ENCODE measurements around the gene MYBPC2. TPM values are rescaled to one million over a fixed set of nuclear protein-coding genes. Genes with fewer than 3 reads are reported as not detected.

Gene MYBPC2
- total RNA-seq, 1 donor from 2014 or later, result 0.77 TPM

- peaks cover 12% of the 10 kb centered on the region for H3F3A ChIP-seq (ENCODE audit: low read depth)
- DNase-seq (ENCODE audit: low spot score), result no peak
- peaks cover 2% of the 10 kb centered on the region for H3K27me3 Mint-ChIP-seq (ENCODE audit: insufficient read depth, low read depth)
- no peak for TF ChIP-seq EZH2 (IDR thresholded peaks at IDR 0.05)
- no peak for TF ChIP-seq CTCF (IDR thresholded peaks at IDR 0.05)
- no peak for TF ChIP-seq EZH2phosphoT487 (IDR thresholded peaks at IDR 0.05)
- H3K4me1 Mint-ChIP-seq, result peaks cover 3% of the 10 kb centered on the region
- no peaks in the 10 kb centered on the region for H3K79me2 ChIP-seq (ENCODE audit: low read depth)
- no peak overlapping the region for H3K27ac Mint-ChIP-seq
- H3K27me3 ChIP-seq, result peaks cover 1% of the 10 kb centered on the region
- no peaks in the 10 kb centered on the region for H3K9me3 Mint-ChIP-seq
- no peak overlapping the region for H3K4me2 ChIP-seq
- H3K27ac ChIP-seq, result no peak overlapping the region
- peaks cover 11% of the 10 kb centered on the region for H3K36me3 Mint-ChIP-seq
- no peak overlapping the region for H2AFZ ChIP-seq (replicated peaks)
- H3K4me3 ChIP-seq, result no peak overlapping the region
- H3K9ac ChIP-seq, result no peak overlapping the region
- H3K4me3 Mint-ChIP-seq, result no peak overlapping the region
- H3K36me3 ChIP-seq, result no peaks in the 10 kb centered on the region
- H3K9me3 ChIP-seq (ENCODE audit: low read depth), result no peaks in the 10 kb centered on the region
- no peaks in the 10 kb centered on the region for H3K4me1 ChIP-seq
- peaks cover 12% of the 10 kb centered on the region for H4K20me1 ChIP-seq (ENCODE audit: low read depth)
Observed at GRCh38 chr19:50413096-50413495, 19.6 kb upstream of the MYBPC2 start.

GRCh38 chr19:50413531-50413930, 19.2 kb upstream of the MYBPC2 start:
- Histone ChIP-seq H3F3A (ENCODE audit: low read depth) (peaks cover 12% of the 10 kb centered on the region), H3K27ac (no peak overlapping the region)
- no peak for DNase-seq (ENCODE audit: low spot score)

GRCh38 chr19:50414864-50415660, 17.6 kb upstream of the MYBPC2 start:
- Histone ChIP-seq H3K4me3 (no peak overlapping the region), H3K36me3 (no peaks in the 10 kb centered on the region), H4K20me1 (ENCODE audit: low read depth) (peaks cover 14% of the 10 kb centered on the region), H3K9me3 (ENCODE audit: low read depth) (no peaks in the 10 kb centered on the region), H3F3A (ENCODE audit: low read depth) (peaks cover 12% of the 10 kb centered on the region), H2AFZ (replicated peaks) (no peak overlapping the region), H3K27ac (no peak overlapping the region), H3K9ac (no peak overlapping the region), H3K27me3 (peaks cover 21% of the 10 kb centered on the region), H3K4me2 (no peak overlapping the region), H3K79me2 (ENCODE audit: low read depth) (no peaks in the 10 kb centered on the region), H3K4me1 (peaks cover 7% of the 10 kb centered on the region)
- no peaks in the 10 kb centered on the region for H3K9me3 Mint-ChIP-seq
- DNase-seq (ENCODE audit: low spot score), result peak; percentile 86
- no peak overlapping the region for H3K27ac Mint-ChIP-seq
- H3K36me3 Mint-ChIP-seq, result peaks cover 9% of the 10 kb centered on the region
- TF ChIP-seq CTCF (IDR thresholded peaks at IDR 0.05) (peak; percentile 91), EZH2 (IDR thresholded peaks at IDR 0.05) (no peak), EZH2phosphoT487 (IDR thresholded peaks at IDR 0.05) (no peak)
- peaks cover 8% of the 10 kb centered on the region for H3K27me3 Mint-ChIP-seq (ENCODE audit: insufficient read depth, low read depth)
- peaks cover 13% of the 10 kb centered on the region for H3K4me1 Mint-ChIP-seq
- H3K4me3 Mint-ChIP-seq, result no peak overlapping the region

More at GRCh38 chr19:50413531-50413930, 19.2 kb upstream of the MYBPC2 start:
- no peak overlapping the region for H3K4me3 Mint-ChIP-seq
- Histone ChIP-seq H3K79me2 (ENCODE audit: low read depth) (no peaks in the 10 kb centered on the region), H3K4me2 (no peak overlapping the region), H2AFZ (replicated peaks) (no peak overlapping the region), H3K9me3 (ENCODE audit: low read depth) (no peaks in the 10 kb centered on the region), H3K27me3 (peaks cover 6% of the 10 kb centered on the region), H3K4me3 (no peak overlapping the region), H3K36me3 (no peaks in the 10 kb centered on the region), H4K20me1 (ENCODE audit: low read depth) (peaks cover 14% of the 10 kb centered on the region), H3K4me1 (peaks cover under 1% of the 10 kb centered on the region), H3K9ac (no peak overlapping the region)
- H3K36me3 Mint-ChIP-seq, result peaks cover 11% of the 10 kb centered on the region
- H3K9me3 Mint-ChIP-seq, result no peaks in the 10 kb centered on the region
- peaks cover 5% of the 10 kb centered on the region for H3K4me1 Mint-ChIP-seq
- H3K27ac Mint-ChIP-seq, result no peak overlapping the region
- TF ChIP-seq CTCF (IDR thresholded peaks at IDR 0.05) (no peak), EZH2 (IDR thresholded peaks at IDR 0.05) (no peak), EZH2phosphoT487 (IDR thresholded peaks at IDR 0.05) (no peak)
- peaks cover 2% of the 10 kb centered on the region for H3K27me3 Mint-ChIP-seq (ENCODE audit: insufficient read depth, low read depth)

Data from neural progenitor cell (in vitro differentiated cells).